GM21447 (cell line): ENCODE results near the gene MCFD2.
"Not testable (repeated sequence)": the region's sequence is repeated elsewhere in the genome, so short reads cannot be mapped to it uniquely, and the experiment has no call there.

Experiments used
- ATAC-seq: cut with Tn5 transposase; IDR thresholded peaks from one replicate; pipeline ENCODE4 v1.9.1; 2021; ENCODE audit not compliant: unreplicated experiment

The MCFD2 gene

GRCh38 chr2:46904908-46905678 is 10.5 kb downstream of the MCFD2 start:
- not testable (repeated sequence) for ATAC-seq

DNA sequence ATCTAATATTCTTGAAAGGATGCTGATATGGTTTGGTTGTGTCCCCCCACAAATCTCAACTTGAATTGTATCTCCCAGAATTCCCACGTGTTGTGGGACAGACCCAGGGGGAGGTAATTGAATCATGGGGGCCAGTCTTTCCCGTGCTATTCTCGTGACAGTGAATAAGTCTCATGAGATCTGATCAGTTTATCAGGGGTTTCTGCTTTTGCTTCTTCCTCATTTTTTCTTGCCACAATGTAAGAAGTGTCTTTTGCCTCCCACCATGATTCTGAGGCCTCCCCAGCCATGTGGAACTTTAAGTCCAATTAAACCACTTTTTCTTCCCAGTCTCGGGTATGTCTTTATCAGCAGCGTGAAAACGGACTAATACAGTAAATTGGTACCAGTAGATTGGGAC is 12.6 kb downstream of the MCFD2 start:
- not testable (repeated sequence) for ATAC-seq

GRCh38 chr2:46902465-46902864 is 13.1 kb downstream of the MCFD2 start:
- ATAC-seq, result no peak

GRCh38 chr2:46901611-46902010 is 14.0 kb downstream of the MCFD2 start:
- no peak for ATAC-seq

GRCh38 chr2:46900381-46900780 is 15.2 kb downstream of the MCFD2 start:
- no peak for ATAC-seq

GRCh38 chr2:46899053-46899452 is 16.6 kb downstream of the MCFD2 start:
- ATAC-seq, result no peak

- no peak for ATAC-seq
Measured at GRCh38 chr2:46898024-46898423, 17.6 kb downstream of the MCFD2 start.

- no peak for ATAC-seq
Measured at GRCh38 chr2:46893269-46893939, 22.2 kb downstream of the MCFD2 start.

DNA sequence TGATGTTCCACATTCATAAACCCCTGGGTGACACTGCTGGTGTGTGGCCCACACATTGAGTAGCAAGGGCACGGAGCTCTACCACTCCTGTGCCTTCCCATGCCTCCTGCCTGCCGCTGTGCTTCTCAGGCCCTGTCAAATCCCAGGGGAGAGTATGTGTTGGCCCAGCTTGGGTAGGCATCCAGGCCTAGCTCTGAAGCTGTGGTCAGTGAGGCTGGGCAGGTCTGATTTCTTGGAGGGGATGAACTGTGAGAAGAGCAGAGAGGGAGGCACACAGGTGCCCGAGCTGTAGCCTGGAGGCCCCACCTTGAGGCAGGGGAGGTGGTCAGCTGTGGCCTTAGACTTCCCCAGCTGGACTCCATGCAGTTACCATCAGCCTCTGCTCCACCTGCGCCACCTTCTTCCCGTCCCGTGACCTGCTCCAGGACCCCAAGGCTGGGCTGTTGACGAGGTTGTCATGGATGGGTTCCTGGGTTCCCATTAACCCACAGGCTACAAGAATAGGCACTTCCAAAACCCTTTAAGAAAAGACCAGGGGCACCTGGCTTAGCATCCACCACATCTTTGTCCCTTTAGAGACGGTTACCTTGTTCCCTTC is 23.6 kb downstream of the MCFD2 start:
- ATAC-seq, result no peak

GRCh38 chr2:46888421-46888952 is 27.1 kb downstream of the MCFD2 start:
- no peak for ATAC-seq

DNA sequence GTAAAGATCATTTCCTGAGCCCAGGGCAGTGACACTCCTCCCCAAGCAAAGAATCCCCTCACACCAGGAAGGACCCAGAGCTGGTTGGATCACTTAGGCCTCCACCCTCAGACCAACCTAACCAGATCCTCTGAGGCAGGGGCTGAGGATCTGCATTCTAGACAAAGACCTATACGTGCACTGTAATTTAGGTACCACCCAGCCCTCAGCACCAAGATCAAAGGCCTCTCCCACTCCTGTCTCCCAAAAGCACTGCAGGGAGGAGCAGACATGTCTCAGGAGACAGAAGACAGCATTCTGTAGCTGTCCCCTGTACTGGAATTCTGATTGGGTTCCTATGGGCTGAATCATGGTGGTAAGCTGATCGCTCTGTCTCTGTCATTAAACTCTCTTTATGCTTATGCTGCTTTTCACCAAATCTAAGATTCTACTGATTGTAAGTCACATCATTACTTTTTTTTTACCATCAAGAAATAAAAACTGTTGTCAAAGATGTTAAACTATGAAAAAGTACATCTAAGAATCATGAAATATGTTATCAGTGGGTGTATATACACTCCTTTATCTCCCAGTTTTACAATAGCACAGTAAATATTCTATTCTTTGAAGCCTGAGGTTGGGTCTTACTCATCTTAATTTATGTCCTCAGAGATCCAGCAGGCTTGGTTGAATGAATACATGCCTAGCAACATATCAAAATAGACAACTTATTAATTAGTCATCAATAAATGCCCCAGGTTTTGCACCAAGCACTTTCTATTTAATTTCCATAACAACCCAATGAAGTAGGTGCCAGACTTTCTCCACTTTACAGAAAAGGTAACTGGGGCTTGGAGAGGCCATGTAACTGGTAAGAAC is 28.3 kb downstream of the MCFD2 start:
- ATAC-seq, result no peak

DNA sequence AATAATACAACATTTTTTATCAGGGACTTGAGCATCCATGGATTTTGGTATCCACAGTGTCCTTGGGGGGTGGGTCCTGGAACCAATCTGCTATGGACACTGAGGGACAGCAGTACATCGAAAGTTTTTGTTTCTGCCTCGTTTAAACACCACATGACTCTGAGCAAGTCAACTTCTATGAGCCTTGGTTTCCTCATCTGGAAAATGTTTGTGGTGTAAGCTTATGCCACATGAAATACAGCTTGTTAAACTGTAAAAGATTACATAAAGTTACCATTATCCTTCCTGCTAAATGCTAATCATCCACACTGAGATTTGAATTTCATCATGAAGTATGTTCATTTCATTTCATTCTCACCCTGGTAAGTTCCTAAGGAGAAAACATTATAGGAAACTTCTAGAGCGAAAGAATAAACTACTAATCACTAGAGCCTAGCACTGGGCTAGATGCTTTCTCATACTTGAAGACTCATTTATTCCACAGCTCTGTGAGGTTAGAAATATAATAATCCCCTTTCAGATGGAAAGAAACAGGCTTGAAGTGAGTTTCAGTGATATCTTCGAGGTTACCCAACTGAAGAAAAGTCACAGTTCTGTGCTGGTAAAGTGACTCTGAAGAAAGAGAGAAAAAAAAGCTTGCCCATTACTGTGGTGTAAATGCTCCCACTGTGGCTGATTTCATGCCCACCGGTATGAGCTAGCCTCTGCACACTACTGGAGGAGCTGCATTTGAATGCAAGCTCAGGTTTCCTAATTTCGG is 29.2 kb downstream of the MCFD2 start:
- ATAC-seq, result no peak

- ATAC-seq, result no peak
Measured at GRCh38 chr2:46885376-46885775, 30.2 kb downstream of the MCFD2 start.

- no peak for ATAC-seq
Measured at GRCh38 chr2:46879511-46879910, 36.1 kb downstream of the MCFD2 start.

DNA sequence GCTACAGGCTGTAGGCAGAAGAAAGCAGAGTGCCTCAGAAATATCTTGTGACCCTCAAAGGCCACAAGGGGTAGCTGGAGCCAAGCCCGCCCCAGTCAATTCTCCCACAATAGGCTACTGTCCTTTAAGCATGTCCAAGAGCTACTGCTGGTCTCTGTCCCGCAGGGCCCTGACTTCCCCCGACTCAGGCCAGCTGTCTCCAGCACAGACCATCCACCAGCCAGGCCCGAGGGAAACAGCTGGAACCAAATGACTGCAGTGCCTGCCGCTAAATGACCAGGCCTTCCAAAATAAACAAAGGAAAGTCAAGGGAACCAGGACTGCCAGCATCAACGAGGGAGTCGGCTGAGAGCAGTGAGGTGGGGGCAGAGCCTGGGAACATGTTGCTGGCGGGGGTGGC is 36.7 kb downstream of the MCFD2 start:
- ATAC-seq, result no peak

DNA sequence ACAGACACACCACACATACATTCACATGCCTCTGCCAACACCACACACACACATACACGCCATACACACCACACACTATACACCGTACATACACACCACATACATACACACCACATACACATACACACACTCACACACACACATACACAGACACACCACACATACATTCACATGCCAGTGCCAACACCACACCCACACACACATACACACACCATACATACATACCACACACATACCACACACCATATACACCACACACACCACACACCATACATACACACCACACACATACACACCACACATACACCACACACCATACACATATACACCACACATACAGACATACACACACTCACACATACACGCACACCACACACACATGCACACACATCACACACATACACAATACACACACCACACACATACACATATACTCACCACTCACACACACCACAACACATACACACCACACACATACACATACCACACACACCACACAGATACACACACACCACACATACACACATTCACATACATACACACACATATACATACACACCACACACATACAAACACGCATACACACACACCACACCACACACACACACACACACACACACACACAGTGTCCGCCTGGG is 37.2 kb downstream of the MCFD2 start:
- ATAC-seq, result no peak

GRCh38 chr2:46877619-46878113 is 37.9 kb downstream of the MCFD2 start:
- no peak for ATAC-seq

GRCh38 chr2:46876741-46877384 is 38.7 kb downstream of the MCFD2 start:
- ATAC-seq, result no peak
